GM21576 (cell line): ENCODE measurements around the gene CD38.
"Not testable (repeated sequence)": the region's sequence is repeated elsewhere in the genome, so short reads cannot be mapped to it uniquely, and the experiment has no call there.

Experiments
- ATAC-seq: cut with Tn5 transposase; IDR thresholded peaks from one replicate; pipeline ENCODE4 v1.9.1; 2021; ENCODE audit warnings: mild to moderate bottlenecking, moderate library complexity; ENCODE audit not compliant: unreplicated experiment

CD38 gene

DNA sequence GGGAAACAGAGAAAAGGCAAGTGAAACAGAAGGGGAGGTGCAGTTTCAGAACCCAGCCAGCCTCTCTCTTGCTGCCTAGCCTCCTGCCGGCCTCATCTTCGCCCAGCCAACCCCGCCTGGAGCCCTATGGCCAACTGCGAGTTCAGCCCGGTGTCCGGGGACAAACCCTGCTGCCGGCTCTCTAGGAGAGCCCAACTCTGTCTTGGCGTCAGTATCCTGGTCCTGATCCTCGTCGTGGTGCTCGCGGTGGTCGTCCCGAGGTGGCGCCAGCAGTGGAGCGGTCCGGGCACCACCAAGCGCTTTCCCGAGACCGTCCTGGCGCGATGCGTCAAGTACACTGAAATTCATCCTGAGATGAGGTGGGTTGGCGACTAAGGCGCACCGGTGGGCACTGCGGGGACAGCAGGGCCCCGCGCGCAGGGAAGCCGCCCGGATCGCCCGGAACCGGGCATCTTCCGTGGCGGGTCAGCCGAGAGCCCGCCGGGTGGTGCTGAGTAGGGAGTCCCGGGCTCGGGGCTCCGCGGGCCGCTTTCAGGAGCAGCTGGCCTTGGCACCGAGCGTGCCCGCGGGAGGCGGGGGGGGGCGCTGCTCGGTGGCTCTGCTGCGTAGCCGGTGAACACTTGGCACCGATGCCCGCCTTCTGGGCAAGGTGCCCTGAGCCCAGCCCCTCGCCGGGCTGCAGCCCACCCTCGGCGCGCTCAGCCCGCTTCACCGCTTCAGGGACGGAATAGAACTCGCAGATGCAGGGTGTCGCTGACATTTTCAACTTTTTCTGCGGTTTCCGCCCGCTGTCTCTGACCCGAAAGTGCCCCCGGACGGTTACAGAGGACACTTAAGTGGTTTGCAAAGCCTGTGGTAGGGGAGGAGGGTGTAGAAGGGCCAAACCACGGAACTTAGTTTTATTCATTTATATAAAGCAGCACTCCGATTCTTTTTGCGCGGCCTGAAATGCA, at the start of gene CD38:
Gene CD38 (plus strand): TSS at position 40 of the 953 bp plus-strand sequence. CDS start 87 bp downstream, at position 127.
- peak; percentile 72 for ATAC-seq

DNA sequence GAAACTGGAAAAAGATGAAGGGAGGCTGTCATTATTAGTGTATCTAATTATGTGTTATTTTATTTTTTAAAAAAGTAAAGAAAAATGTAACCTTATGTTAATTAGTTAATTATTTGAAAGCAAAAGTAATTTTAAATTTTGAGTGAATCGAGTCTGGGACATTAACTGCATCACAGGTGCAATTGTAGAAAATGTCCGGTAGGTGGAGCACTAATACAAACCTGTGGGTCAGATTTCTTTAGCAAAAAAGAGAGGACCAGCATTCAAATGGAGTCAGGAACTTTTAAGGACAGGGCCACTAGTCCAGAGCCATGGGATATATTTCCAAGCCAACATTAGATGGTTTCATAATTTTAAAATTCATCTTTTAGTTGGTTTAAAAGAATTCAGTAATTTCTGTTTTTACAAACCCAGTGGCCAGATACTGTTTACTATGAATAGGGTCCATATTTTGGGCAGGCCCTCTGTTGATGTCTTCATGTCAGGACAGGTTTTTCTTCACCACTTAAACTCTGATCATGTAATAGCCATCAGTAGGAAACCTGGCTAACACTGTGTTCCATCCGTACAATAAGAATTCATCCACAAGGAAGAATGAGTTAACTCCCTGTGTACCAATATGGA, 48.1 kb upstream of the CD38 start:
- no peak for ATAC-seq

DNA sequence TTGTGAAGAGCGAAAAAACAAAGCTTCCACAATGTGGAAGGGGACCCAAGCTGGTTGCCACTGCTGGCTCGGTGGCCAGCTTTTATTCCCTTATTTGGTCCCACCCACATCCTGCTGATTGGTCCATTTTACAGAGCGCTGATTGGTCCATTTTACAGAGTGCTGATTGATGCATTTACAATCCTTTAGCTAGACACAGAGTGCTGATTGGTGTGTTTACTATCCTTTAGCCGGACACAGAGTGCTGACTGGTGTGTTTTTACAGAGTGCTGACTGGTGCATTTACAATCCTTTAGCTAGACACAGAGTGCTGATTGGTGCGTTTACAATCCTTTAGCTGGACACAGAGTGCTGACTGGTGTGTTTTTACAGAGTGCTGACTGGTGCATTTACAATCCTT, 45.1 kb upstream of the CD38 start:
- not testable (repeated sequence) for ATAC-seq

DNA sequence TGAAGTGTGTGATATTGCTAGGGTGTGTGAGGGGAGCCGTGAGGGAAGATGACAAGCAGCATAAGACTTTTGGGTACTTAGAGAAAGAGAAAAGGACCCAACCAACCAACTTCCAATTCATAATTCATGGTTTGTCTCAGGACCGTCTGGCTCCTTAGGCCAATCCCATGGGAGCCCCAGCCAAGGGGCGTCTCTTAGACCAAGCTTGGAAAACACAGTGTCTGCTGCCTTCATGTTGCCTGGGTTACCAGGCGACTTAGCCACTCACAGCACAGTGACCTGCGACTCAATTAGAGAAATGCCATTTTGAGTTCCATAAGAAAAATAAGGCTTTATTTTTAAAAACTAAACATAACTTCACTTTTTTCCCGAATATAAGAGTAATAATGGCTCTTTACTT, 42.6 kb upstream of the CD38 start:
- no peak for ATAC-seq

DNA sequence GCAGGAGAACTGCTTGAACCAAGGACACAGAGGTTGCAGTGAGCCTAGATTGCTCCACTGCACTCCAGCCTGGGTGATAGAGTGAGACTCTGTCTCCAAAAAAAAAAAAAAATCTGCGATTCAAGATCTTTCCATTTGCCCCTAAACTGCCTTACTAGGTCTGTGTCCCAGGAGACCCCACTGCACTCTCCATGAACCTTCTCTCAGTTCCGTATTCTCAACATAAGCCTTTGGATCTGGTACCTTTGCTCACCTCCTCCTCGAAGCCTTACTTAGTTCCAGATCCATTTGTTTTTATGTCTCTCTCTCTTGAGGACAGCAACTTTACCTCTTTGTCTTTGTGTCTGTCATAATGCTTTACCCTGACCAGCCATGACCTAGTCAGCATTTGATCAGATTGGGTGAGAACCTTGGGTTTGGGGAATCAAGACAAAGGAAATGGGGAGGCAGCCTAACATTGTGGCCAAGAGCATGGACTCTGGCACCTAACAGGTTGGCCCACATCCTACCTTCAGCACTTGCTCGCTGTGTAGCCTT, 41.5 kb upstream of the CD38 start:
- no peak for ATAC-seq

DNA sequence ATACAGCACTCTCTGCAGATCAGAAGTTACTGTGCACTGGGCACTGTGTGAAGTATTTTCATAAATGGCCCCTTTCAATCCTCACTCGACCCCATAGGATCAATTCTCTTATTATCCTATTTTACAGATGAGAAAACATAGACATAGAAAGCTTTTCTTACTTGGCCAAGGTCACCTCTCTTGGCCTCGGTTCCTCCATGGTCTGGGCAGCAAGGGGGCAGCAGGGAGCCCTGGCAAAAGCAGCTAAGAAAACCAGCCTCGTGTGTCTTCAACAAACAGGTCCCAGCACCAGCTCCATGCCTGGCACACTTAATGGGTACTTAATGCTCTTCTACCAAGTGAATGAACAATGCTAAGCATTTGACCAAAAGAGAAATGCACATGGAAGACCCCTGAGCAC, 40.9 kb upstream of the CD38 start:
- no peak for ATAC-seq

DNA sequence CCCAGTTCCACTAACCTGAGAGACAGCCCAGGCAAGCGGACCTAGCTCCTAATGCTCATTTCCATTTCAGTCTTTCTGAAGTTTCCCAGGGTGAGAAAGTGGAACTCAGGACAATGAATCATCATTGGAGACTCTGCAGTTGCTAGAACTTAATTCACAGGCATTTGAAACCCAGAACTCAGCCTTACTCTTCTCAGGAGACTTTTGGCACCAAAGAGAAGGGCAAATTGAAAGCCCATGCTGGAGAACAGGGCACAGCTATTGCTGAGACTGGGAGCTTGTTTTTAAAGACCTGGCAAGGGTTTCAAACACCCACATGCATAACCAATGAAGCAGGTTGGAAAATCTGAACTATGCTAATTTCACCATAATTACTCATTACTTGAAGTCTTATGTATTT, 39.3 kb upstream of the CD38 start:
- no peak for ATAC-seq

DNA sequence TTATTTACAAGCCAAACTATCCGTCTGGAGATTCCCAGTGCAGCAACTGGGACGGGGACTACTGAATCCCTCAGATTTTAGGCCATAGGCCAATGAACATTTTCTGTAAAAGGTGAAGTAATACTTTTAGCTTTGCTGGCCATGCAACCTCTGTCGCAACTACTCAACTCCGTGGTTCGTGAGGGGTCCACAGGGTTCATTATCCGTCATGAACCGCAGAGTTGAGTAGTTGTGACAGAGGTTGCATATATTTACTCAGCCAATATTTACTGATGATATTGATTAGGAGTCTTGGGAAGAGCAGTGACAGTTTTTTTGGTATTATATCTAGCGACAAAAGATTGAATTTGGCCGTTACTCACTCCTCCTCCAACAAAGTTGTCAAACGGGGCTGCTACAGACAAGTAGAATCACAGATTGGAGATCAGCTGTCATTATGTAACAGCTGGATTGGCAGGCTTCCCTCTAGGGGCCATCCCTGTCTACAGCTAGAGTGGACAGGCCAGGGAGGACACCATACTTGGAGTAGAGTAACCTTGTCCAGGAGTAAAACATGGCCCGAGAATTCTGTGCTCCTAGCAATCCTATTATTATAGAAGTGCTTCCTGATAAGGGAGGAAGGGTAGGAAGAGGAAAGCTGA, 37.2 kb upstream of the CD38 start:
- no peak for ATAC-seq

DNA sequence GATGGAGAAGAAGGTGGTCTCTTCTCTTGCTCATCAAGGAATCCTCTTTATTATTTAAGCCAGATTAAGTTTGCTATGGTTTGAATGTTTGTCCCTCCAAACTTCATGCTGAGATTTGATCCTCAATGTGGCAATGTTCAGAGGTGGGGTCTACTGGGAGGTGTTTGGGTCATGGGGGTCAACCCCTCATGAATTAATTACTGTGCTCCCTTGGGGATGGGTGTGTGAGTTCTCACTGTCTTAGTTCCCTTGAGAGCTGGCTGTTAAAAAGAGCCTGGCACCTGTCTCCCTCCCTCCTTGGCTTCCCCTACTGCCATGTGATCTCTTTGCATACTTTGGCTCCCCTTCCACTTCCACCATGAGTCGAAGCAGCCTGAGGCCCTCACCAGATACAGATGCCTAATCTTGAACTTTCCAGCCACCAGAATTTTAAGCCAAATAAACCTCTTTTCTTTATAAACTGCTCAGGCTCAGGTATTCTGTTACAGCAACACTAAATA, 36.0 kb upstream of the CD38 start:
- no peak for ATAC-seq

DNA sequence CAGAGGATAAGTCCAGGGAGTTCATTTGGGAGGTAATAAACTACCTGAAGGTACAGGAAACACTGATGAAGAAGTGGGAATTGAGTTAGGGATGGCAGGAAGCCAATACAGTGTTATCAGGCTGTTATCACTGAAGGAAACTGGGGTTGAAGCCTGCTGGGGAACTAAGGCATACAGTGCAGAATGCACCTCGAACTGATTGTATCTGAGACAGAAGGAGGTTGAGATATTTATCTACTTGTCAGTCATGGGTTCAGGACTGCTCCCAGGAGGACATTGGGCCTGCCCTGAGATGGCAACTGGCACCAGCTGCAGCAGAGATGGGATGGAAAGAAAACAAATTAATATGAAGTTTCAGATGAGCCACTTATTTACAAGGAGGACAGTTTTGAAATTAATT, 35.5 kb upstream of the CD38 start:
- ATAC-seq: no peak

DNA sequence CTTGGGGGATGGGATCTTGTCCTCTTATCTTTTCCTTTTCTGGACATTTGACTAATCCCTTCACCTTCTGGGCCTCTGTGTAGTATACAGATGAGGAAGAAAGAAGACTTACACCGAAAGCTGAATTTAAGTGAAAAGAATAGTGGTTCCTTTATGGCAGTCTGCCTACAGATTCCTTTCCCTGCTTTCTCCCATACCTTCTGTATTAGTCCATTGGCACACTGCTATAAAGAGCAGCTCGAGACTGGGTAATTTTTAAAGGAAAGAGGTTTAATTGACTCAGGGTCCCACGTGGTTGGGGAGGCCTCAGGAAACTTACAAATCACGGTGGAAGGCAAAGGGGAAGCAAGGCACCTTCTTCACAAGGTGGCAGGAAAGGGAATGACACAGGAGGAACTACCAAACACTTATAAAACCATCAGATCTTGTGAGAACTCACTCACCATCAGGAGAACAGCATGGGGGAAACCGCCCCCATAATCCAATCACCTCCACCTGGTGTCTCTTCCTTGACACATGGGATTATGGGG, 34.0 kb upstream of the CD38 start:
- no peak for ATAC-seq

DNA sequence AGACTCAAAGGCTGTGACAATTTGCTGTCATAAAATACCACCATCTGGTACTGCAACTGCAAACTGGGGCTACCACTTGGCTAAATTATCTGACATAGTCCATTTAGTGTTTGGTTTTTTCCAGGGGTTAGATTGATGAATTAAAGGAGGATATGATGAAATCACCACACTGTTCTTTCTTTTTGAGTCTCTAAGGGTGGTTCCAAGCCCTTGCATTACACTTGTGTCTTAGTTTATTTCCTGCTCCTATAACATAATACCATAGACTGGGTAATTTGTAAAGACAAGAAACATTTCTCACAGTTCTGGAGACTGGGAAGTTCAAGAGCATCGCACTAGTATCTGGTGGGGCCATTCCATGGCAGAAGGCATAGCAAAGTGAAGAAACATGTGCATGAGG, 32.0 kb upstream of the CD38 start:
- ATAC-seq: no peak

DNA sequence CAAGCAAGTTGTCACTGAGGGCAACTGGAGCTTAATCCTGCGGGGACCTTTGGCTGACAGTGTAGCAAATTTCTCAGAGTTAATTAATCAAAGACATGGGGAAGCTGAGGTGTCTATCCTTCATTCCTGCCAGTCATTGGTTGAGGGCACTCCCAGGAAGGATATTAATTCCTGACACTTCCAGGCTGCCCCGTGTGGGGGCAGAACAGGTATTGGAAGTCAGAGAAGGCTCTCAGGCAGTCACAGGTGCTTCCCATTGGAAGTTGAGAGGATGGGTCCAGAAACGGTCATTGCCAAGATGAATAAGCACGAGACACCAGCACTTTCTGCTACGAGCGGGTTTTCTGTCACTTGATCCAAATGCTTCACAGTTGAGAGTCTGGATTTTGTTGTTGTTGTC, 29.1 kb upstream of the CD38 start:
- no peak for ATAC-seq

DNA sequence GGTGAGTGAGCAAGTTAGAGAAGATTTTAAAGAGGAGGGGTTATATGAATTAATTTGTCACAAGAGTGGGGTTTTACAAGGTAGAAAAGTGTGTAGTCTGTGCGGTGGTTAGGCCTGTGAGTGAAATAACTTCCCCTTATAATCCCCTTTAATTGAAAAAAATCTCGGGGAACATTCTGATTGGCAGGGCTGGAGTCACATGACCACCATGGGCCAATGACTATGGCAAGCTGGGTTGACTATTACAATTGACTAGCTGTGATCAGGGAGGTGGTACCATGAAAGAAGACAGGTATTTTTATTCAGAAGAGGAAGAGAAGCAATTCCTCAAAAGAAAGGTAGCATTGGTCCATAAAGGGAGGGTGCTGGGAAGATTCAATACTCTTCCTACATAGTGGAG, 27.0 kb upstream of the CD38 start:
- ATAC-seq: no peak

DNA sequence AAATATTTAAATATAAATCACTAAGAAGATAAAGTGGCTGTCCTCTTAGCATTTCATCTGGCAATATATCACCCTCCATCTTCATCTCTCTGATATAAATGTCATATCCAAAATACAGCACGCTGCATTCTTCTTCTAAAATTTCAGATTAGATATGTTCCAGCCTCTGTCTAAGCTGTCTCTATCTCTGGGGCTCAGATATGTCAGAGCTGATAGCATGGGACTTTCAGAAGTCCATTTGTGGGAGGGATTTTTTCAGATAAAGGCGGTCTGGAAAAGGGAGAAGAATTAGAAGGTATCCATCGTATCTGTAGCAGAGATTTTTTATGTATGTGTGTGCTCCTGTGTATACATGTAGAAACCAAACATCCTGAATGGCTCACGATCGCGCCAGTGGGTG, 25.0 kb upstream of the CD38 start:
- no peak for ATAC-seq

DNA sequence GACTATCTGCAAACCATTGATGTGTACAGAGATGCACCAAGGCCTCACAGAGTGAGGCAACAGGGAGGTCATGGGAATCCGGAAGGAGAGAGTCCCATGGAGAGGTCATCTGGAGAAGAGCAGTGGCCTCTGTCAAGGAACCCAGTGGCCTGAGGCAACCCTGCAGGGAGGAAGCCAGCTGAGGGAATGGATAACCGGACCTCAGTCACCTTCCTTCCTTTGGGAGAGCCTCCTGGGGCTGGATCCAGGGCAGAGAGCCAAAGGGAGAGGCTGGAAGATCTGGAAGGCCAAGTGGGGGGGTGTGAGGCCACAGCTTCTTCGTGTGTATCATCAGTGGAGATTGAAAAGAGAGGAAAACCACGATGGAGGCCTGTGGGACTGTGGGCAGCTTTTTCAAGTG, 24.3 kb upstream of the CD38 start:
- ATAC-seq: no peak

DNA sequence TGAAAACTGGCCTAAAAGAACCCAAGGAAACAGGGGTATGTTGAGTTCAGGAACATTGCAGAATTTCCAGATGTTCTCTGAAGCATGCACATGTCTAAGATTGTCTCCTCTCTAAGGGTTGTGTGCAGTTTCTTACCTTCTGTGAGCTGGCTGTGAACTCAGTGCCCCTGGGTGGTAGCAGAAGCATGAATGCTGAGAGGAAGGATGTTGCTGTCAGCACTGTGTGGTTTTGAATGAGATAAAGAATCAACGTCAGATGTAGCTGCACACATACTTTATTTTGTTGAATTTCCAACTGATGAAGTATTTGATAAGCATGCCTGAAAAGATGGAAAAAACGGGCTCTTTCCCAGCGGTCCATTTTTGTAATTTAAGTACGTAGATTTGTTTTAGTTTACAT, 23.8 kb upstream of the CD38 start:
- ATAC-seq: no peak

DNA sequence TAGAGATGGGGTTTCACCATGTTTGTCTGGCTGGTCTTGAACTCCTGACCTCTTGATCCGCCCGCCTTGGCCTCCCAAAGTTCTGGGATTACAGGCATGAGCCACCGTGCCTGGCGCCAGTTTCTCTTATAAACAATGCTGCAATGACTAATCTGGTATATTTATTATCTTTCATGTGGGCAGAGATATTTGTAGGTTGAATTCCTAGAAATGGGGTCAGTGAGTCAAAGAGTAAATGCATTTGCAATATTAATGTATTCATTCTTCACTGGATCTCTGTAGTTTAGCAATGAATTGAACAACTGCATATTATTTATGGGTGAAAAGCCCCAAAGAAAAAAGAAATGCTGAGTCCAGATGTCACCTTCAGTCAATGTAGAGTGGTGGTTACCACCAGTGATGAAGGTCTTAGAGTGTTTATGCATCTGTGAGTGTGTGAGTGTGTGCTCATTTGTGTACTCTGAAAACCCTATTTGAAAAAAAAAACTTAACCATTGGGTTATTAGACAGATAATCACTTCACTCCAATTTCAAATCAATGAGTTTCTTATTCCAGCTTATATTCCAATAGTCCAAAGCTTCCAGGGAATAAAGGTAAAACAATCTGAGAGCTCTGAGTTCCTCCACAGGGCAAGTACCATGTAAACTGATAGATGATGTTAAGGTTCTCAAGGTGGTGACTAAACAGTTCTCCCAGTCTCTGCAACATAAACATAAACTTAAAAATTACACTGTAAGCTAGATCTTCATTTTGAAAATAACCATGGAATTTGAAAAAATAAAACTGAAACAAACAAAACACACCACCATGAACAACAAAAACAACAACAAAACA, 22.6 kb upstream of the CD38 start:
- ATAC-seq: peak; percentile 15

DNA sequence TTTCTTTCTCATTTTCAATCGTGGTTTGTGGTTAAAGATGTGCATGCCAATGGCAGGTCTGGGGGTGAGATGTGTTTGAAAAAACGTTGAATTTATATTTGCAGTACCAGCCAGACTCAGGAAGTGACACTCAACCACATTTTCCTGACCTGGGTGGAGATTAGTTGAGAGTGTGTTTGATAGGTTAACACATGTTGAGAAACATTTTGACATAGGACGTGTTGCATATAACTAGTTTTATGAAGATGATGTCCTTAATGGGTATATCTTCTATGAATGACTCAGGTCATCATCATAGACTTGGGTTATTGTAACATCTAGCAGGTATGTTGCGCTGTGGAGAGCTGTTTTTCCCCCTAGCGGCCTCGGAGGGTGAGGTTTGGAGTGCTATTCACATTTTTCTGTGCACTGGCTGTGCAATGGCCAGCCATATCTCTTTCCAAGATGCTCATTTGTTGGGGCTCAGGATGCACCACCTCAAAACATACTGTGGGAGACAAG, 21.7 kb upstream of the CD38 start:
- ATAC-seq: peak; percentile 86

DNA sequence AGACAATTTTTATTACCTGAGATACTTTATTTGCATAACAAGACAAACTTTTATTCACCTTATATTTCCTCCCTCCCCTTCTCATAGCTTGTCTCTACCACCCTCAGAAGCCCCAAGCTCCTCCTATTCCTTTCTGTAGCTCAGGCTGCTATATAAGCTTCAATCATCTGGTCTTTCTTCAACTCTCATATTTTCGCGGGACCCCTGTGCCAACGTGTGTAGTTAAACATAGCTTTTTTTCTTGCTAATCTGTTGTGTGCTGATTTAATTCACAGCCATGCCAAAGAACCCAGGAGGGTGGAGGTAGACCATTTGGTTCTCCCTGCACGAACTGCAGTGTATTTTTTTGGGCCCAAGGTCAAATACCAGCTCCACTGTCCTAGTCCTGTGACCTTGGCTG, 21.1 kb upstream of the CD38 start:
- no peak for ATAC-seq
